ENCODE data around the gene TRIM46.

The TRIM46 gene

GRCh38 chr1:155172732-155173477, 744 bp upstream of the TRIM46 start, which contains the start of gene KRTCAP2:
Gene KRTCAP2 (minus strand): TSS chr1:155173304. CDS start chr1:155173224, 80 bp downstream.
- peak; percentile 99 for DNase-seq

DNA sequence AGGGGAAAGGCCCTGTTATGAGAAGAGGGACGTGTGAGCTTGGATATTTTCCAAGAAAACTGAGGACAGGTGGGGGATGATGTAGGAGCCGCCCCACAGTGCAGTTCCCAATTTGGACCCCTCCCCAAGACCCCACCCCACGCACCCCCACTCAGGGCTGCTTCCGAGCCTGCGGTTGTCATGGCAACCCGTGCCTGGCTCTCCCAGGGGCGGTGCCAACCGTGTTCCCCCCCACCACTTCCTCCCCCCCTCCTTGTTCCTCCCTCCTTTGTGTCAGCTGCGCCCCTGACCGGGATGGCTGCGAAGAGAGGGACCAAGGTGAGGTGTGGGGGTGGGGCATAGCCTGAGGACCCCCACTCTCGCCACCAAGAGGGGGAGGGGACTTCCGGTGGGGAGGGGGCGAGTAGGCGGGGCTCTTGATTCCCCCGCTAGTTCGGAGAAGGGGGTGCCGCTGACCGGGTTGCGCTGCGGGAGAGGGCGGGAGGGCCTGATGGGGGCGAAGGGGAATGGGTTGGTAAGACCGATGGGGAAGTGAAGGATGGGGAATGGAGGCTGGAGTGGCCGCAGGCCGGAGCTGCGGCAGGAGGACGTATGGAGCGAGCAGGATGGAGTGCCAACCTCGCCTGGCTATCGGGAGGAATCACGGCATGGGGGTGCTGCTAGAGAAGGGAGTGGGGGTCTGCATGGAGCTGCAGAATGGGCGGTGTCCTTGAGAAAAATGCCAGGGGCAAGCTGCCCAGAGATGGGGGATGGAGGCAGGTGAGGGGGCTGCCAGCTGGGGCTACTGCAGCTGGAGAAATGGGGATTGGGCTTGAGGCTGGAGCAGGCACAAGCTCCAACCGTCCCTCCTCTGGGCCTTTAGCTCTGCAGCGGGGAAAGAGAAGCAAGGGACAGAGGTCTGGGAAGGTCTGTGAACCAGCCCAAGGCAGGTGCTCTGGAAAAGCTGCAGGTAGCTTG, 953 bp downstream of the TRIM46 start:
- peak; percentile 76 for DNase-seq

DNA sequence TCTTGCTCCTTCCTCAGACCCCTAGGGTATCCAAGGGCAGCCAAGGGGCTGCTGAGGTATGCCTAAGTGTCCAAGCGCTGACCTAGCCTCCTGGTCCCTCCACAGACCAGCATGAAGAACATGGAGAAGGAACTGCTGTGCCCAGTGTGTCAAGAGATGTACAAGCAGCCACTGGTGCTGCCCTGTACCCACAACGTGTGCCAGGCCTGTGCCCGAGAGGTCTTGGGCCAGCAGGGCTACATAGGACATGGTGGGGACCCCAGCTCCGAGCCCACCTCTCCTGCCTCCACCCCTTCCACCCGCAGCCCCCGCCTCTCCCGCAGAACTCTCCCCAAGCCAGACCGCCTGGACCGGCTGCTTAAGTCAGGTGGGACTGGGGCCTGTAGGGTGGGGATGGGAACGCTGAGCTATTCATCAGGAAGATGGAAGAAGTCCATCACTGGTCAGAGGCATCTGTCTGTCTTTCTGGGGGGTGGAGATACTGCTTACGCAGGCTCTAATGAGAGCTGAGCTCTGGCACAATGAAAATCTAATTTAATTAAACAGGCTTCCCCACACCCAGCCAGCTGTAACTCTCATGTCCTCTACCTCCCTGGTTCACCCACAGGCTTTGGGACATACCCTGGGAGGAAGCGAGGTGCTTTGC, 1.8 kb downstream of the TRIM46 start:
- no peak for DNase-seq

- no peak for DNase-seq
Measured at GRCh38 chr1:155175927-155176371, 2.3 kb downstream of the TRIM46 start.

GRCh38 chr1:155176544-155177071, 3.0 kb downstream of the TRIM46 start:
- peak; percentile 89 for DNase-seq

DNA sequence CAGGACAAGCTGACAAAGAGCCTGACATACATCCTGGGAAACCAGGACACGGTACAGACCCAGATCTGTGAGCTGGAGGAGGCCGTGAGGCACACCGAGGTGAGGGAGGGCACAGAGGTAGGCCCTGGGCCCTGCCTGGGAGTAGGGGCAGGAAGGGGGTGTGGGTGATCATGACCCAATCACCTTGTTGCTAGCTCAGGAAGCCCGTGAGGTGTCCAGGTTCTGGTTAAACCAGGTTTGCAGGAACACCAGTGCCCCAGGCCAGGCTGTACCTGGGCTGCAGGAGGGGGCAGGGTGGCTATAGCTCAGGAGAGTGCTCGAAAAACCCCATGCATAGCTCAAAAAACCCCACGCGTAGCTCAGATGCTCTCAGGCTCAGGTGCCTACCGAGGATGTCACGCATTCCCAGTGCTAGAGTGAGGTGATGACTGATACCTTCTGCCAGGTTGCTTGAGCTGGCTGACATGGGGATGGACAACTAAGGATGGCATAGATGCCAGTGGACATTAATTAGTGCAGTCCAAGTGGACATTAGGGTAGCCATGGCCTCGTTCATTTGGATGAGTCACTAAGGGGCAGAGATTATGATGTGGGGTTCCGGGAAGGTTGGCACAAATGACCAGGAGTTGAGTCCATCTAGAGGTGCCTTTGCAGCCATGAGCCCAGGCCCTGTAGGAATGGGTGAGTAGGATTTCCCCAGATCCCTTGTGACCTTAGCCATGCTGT, 3.7 kb downstream of the TRIM46 start:
- DNase-seq, result no peak

GRCh38 chr1:155177918-155178281, 4.3 kb downstream of the TRIM46 start:
- DNase-seq, result no peak

GRCh38 chr1:155178441-155179111, 4.9 kb downstream of the TRIM46 start:
- DNase-seq, result no peak

DNA sequence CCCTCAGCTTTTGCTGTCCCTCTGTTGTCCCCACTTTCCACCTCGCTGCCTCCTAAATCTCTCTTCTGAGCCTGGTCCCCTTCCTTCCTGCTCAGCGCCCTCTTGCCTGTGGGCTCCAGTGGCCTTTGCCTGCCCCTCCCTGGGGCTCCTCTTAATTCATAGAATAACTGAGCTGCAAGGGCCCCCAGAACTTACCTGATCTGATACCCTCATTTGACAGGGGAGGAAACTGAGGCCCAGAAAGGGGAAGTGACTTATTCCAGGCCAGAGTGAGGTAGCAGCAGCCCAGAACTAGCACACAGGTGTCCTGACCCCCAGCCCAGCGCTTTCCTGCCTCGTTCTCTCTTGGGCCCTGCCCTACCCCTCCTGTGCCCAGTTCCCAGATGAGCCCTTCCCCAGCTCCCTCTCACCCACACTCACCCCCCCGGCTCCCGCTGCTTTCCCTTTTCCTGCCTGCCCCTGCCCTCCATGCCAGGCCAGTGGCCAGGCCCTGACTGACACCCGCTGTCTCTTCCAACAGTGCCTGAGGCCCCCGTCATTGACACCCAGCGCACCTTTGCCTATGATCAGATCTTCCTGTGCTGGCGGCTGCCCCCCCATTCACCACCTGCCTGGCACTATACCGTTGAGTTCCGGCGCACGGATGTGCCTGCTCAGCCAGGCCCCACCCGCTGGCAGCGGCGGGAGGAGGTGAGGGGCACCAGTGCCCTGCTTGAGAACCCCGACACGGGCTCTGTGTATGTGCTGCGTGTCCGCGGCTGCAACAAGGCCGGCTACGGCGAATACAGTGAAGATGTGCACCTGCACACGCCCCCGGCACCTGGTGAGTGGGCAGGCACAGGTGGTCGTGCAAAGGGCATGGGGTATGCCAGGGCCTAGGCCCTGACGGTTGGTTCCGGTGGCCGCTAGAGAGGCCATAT, 5.7 kb downstream of the TRIM46 start:
- DNase-seq, result no peak

GRCh38 chr1:155181371-155182051, 7.9 kb downstream of the TRIM46 start:
- no peak for DNase-seq

DNA sequence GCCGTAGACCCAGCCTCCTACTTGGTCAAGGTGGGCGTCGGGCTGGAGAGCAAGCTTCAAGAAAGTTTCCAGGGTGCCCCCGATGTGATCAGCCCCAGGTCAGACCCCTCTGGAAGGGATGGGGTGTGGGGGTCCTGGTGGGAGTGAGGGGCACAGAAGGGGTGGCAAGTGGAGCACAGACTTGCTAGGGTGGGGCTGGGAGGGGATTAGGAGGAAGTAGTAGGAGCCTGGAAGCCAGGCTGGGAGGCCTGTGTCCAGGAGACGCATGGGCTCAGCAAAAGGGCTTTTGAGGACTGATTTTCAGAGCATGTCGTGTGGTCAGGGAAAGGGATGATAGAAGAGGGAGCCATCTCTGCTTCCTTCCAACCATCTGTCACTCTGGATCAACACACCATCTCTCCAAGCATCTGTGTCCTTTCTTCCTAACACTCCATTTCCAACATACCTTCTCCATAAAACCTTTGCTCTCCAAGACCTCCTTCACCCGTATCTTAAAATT, 8.5 kb downstream of the TRIM46 start:
- no peak for DNase-seq

DNA sequence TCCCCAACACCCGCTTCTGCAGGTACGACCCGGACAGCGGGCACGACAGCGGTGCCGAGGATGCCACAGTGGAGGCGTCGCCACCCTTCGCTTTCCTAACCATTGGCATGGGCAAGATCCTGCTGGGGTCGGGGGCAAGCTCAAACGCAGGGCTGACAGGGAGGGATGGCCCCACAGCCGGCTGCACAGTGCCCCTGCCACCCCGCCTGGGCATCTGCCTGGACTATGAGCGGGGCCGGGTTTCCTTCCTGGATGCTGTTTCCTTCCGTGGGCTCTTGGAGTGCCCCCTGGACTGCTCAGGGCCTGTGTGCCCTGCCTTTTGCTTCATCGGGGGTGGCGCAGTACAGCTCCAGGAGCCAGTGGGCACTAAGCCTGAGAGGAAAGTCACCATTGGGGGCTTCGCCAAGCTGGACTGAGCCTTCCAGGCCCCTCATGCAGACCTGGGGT, 10.1 kb downstream of the TRIM46 start:
- DNase-seq, result no peak

GRCh38 chr1:155184351-155184811, 10.7 kb downstream of the TRIM46 start:
- no peak for DNase-seq

DNA sequence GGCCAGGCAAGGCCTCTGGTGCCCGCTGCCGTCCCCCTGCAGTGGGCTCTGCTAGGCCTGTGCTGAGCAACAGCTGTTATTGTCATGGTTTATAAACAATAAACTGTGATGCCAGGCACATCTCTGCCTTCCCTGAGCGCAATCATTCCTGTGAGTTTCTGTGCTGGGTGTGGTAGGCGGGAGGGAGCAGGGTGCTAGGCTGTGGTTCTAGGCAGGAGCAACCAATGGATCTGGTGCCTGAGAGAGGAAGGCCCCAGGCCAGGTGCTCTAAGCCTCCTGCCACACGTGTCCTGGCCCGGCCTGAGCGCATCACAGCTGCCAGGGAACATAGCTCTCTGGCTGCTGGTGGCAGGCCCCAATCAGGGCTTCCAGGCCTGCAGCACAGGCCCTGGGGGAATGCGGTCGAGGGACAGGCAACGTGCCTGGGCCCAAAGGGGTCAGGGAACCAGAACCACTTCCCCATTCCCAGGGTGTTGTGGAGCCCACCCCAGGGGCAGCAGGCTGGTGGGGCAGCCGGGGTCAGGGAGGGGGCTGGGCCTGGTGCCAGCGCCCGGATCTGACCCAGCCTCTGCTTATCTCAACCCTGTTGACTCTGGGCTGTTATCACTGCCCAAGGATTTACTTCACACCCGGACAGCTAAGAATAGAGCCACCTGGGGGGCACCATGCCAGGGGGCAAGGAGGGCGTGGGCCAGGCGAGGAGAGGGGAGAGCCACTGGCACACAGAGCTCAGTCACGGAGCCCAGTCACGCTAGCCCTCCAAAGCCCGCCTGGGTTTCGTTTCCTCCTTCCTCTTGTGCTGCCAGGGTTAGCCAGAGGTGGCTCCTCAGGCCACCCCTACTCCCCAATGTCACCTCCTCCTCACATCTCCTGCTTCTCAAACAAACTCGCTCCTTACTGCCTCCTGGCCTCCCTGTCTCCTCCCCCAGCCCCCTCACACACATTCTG, 11.5 kb downstream of the TRIM46 start:
- DNase-seq, result no peak

GRCh38 chr1:155185783-155186066, 12.1 kb downstream of the TRIM46 start:
- DNase-seq, result no peak

GRCh38 chr1:155186067-155186793, 12.6 kb downstream of the TRIM46 start:
- peak; percentile 68 for DNase-seq

- no peak for DNase-seq
Measured at GRCh38 chr1:155186794-155187455, 13.3 kb downstream of the TRIM46 start.

Data from NCI-H526 treated with DMSO at 0.1 percent for 48 hours (cell line).